Left ventricle myocardium inferior (tissue), 1 donor: ENCODE measurements around the gene AIG1. TPM values are rescaled to one million over a fixed set of nuclear protein-coding genes. Genes with fewer than 3 reads are reported as not detected.

ENCODE experiments used
- DNase-seq: peaks from one replicate; pipeline ENCODE4 v3.0.0-alpha.2; 2020
- H3K27ac ChIP-seq: fragments of 200-600 bp; replicated peaks from 2 replicates; pipeline ENCODE4 v1.8.0; 2021
- H3K27me3 ChIP-seq: fragments of 200-600 bp; 2 replicates; pipeline ENCODE4 v1.8.0; 2021; ENCODE audit warnings: low read depth
- H3K36me3 ChIP-seq: fragments of 200-600 bp; 2 replicates; pipeline ENCODE4 v1.8.0; 2021
- H3K4me1 ChIP-seq: fragments of 200-600 bp; 2 replicates; pipeline ENCODE4 v1.8.0; 2021
- H3K4me3 ChIP-seq: fragments of 200-600 bp; 2 replicates; pipeline ENCODE4 v1.8.0; 2021; ENCODE audit warnings: mild to moderate bottlenecking, moderate library complexity
- H3K9me3 ChIP-seq: fragments of 200-600 bp; replicated peaks from 2 replicates; pipeline ENCODE4 v1.8.0; 2021
- intact Hi-C: fragments of 100-400 bp; cut with micrococcal nuclease; formaldehyde crosslinking; loops from one replicate; pipeline ENCODE4 v1.11.0; 2022
- total RNA-seq: library from RNA; stranded (reverse); fragmentation: NEBNext Ultra II Directional; extraction: Animal tissue kit (Norgen Biotek cat#: 25700); gene quantifications from one replicate; pipeline ENCODE4 v1.2.1, GENCODE V29; 2021
- TF ChIP-seq, protein P1 (sequence below): fragments of 200-600 bp; IDR thresholded peaks from 2 replicates; pipeline ENCODE4 v1.8.0; 2021; ENCODE audit warnings: antibody characterized with exemption, mild to moderate bottlenecking, borderline replicate concordance
- donor health status: DM: no; HTN: yes; CAD: no; lungs with severe emphysema.

AIG1 gene
- total RNA-seq, 1 donor from 2014 or later, result 76.5 TPM

- intact Hi-C loops, result no loop called here
- TF ChIP-seq, protein P1, sequence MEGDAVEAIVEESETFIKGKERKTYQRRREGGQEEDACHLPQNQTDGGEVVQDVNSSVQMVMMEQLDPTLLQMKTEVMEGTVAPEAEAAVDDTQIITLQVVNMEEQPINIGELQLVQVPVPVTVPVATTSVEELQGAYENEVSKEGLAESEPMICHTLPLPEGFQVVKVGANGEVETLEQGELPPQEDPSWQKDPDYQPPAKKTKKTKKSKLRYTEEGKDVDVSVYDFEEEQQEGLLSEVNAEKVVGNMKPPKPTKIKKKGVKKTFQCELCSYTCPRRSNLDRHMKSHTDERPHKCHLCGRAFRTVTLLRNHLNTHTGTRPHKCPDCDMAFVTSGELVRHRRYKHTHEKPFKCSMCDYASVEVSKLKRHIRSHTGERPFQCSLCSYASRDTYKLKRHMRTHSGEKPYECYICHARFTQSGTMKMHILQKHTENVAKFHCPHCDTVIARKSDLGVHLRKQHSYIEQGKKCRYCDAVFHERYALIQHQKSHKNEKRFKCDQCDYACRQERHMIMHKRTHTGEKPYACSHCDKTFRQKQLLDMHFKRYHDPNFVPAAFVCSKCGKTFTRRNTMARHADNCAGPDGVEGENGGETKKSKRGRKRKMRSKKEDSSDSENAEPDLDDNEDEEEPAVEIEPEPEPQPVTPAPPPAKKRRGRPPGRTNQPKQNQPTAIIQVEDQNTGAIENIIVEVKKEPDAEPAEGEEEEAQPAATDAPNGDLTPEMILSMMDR, result no peak
- no peaks in the 10 kb centered on the region for H3K4me1 ChIP-seq
These were observed 268.2 kb downstream of the AIG1 start for GRCh38 chr6:143328876-143329275.

GRCh38 chr6:143329323-143329722 lies 268.6 kb downstream of the AIG1 start:
- Histone ChIP-seq H3K9me3 (no peaks in the 10 kb centered on the region), H3K4me1 (no peaks in the 10 kb centered on the region), H3K36me3 (peaks cover 10% of the 10 kb centered on the region), H3K27ac (no peak overlapping the region), H3K27me3 (no peaks in the 10 kb centered on the region), H3K4me3 (no peak overlapping the region)
- intact Hi-C loops, result no loop called here
- TF ChIP-seq, protein P1, result no peak
- DNase-seq, result no peak

More at GRCh38 chr6:143328876-143329275, 268.2 kb downstream of the AIG1 start:
- no peak overlapping the region for H3K27ac ChIP-seq
- peaks cover 5% of the 10 kb centered on the region for H3K36me3 ChIP-seq
- no peaks in the 10 kb centered on the region for H3K27me3 ChIP-seq
- H3K9me3 ChIP-seq, result no peaks in the 10 kb centered on the region
- no peak for DNase-seq
- H3K4me3 ChIP-seq, result no peak overlapping the region

DNA sequence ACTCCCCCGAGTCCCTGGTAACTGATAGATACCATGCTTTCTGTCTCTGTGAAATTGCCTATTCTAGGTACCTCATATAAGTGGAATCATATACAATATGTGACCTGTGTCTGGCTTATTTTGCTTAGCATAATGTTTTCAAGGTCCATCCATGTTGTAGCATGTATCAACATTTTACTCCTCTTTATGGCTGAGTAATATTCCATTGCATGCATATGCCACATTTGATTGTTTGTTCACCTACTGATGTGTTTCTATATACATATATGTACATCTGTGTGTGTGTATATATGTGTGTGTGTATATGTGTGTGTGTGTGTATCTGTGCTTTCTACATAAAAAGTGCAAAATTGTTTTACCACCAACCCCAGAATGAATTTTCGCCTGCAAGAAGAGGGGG lies 270.7 kb downstream of the AIG1 start:
- intact Hi-C loops, result no loop called here
- TF ChIP-seq, protein P1, result no peak
- H3K27ac ChIP-seq, result no peak overlapping the region
- no peaks in the 10 kb centered on the region for H3K4me1 ChIP-seq
- H3K9me3 ChIP-seq, result no peaks in the 10 kb centered on the region
- no peak for DNase-seq
- H3K27me3 ChIP-seq, result no peaks in the 10 kb centered on the region
- H3K4me3 ChIP-seq, result no peak overlapping the region
- H3K36me3 ChIP-seq, result peaks cover 10% of the 10 kb centered on the region

GRCh38 chr6:143332153-143332845 lies 271.6 kb downstream of the AIG1 start:
- no peaks in the 10 kb centered on the region for H3K27me3 ChIP-seq
- TF ChIP-seq, protein P1, result no peak
- H3K36me3 ChIP-seq, result peaks cover 10% of the 10 kb centered on the region
- intact Hi-C loops, result no loop called here
- DNase-seq, result no peak
- no peak overlapping the region for H3K4me3 ChIP-seq
- H3K27ac ChIP-seq, result no peak overlapping the region
- no peaks in the 10 kb centered on the region for H3K4me1 ChIP-seq
- no peaks in the 10 kb centered on the region for H3K9me3 ChIP-seq

- Histone ChIP-seq H3K9me3 (no peaks in the 10 kb centered on the region), H3K27me3 (no peaks in the 10 kb centered on the region), H3K4me3 (no peak overlapping the region), H3K4me1 (no peaks in the 10 kb centered on the region), H3K36me3 (peaks cover 10% of the 10 kb centered on the region), H3K27ac (no peak overlapping the region)
- TF ChIP-seq, protein P1, result no peak
- no peak for DNase-seq
- intact Hi-C loops, result no loop called here
These were observed 272.4 kb downstream of the AIG1 start for GRCh38 chr6:143333081-143333480.
